Coronary artery (tissue), 2 donors: ENCODE measurements around the gene PAPPA.

Source experiments
- DNase-seq: peaks from one replicate; pipeline ENCODE4 v3.0.0-alpha.2; 2017; ENCODE audit warnings: low spot score
- H3K27ac ChIP-seq, 2 donors: fragments of 200-600 bp; sonication (generic); one replicate each; pipeline ENCODE4 v1.5.1; 2016 to 2019
- H3K4me3 ChIP-seq: fragments of 200-600 bp; sonication (generic); 2 replicates; pipeline ENCODE4 v1.5.1; 2016; ENCODE audit warnings: mild to moderate bottlenecking, moderate library complexity
- CTCF ChIP-seq: fragments of 200-600 bp; sonication (generic); IDR thresholded peaks from one replicate; pipeline ENCODE4 v1.5.1; 2019; ENCODE audit warnings: antibody characterized with exemption

Gene PAPPA

GRCh38 chr9:116153765-116154333, at the start of gene PAPPA:
Gene PAPPA (plus strand): TSS chr9:116153791. CDS start chr9:116154173, 382 bp downstream.
- no peak for DNase-seq
- TF ChIP-seq CTCF, result no peak
- H3K4me3 ChIP-seq, result peak within 1 kb of the TSS; percentile 74
- H3K27ac ChIP-seq, result peak within 1 kb of the TSS; percentile 79 to 92

- Histone ChIP-seq H3K4me3 (no peak overlapping the region), H3K27ac (no peak overlapping the region)
- TF ChIP-seq CTCF, result no peak
- no peak for DNase-seq
Observed at GRCh38 chr9:116103976-116104820, 49.4 kb upstream of the PAPPA start.

GRCh38 chr9:116112236-116112635, 41.4 kb upstream of the PAPPA start:
- Histone ChIP-seq H3K27ac (no peak overlapping the region), H3K4me3 (no peak overlapping the region)
- no peak for TF ChIP-seq CTCF
- DNase-seq, result no peak

- no peak for TF ChIP-seq CTCF
- Histone ChIP-seq H3K4me3 (no peak overlapping the region), H3K27ac (no peak overlapping the region)
- no peak for DNase-seq
Observed at GRCh38 chr9:116115761-116116353, 37.7 kb upstream of the PAPPA start.

- DNase-seq, result no peak
- H3K27ac ChIP-seq, result no peak overlapping the region
- H3K4me3 ChIP-seq, result no peak overlapping the region
- TF ChIP-seq CTCF, result no peak
Observed at GRCh38 chr9:116116393-116116792, 37.2 kb upstream of the PAPPA start.

GRCh38 chr9:116123171-116123570, 30.4 kb upstream of the PAPPA start:
- Histone ChIP-seq H3K4me3 (no peak overlapping the region), H3K27ac (no peak overlapping the region)
- no peak for TF ChIP-seq CTCF
- DNase-seq, result no peak
